ENCODE data around the gene RHBDF1.
A peak's percentile ranks its signal among the peaks of the same experiment; 100 is the strongest.

RHBDF1 gene

GRCh38 chr16:74747-75334 lies 2.4 kb upstream of the RHBDF1 start:
- DNase-seq (ENCODE audit: low spot score), result no peak

- DNase-seq (ENCODE audit: low spot score), result no peak
Measured at GRCh38 chr16:74051-74746, 1.8 kb upstream of the RHBDF1 start.

- DNase-seq (ENCODE audit: low spot score), result no peak
Measured at GRCh38 chr16:71540-72401, 660 bp downstream of the RHBDF1 start.

GRCh38 chr16:71210-71539 lies 1.3 kb downstream of the RHBDF1 start:
- DNase-seq (ENCODE audit: low spot score), result no peak

DNA sequence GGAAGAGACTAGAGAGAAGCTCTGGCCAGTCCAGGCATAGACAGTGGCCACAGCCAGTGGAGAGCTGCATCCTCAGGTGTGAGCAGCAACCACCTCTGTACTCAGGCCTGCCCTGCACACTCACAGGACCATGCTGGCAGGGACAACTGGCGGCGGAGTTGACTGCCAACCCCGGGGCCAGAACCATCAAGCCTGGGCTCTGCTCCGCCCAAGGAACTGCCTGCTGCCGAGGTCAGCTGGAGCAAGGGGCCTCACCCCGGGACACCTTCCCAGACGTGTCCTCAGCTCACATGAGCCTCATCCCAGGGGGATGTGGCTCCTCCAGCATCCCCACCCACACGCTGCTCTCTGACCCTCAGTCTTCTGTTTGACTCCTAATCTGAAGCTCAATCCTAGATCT lies 3.2 kb downstream of the RHBDF1 start:
- DNase-seq (ENCODE audit: low spot score), result no peak

- DNase-seq (ENCODE audit: low spot score), result no peak
Measured at GRCh38 chr16:67884-68789, 4.3 kb downstream of the RHBDF1 start.

DNA sequence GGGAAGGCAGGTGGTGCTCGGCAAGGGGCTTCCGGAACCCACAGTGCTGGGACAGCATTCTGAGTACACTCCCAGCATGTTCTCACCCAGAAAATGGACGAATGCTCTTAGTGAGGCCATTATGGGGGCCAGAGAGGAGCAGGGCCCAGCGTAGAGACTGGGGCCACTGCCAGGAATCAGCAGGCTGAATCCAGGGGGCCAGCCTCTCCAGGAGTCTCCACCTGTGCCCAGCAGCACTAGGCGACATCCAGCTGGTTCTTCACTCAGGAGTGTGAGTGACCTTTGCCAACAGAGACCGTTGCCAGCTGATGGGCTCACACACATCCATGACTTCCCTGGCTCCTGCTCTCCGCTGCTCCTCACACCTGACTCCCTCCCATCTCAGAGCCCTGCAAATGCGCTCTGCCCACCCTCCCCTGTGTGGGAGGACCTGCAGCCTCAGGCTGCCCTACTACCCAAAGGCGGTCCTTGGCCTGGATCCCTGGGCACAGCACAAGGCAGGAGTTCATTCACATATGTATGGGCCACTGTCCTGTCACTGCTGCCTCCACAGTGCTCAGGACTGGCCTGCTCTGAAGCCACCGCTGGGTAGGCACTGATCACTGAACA lies 5.1 kb downstream of the RHBDF1 start:
- DNase-seq (ENCODE audit: low spot score), result no peak

DNA sequence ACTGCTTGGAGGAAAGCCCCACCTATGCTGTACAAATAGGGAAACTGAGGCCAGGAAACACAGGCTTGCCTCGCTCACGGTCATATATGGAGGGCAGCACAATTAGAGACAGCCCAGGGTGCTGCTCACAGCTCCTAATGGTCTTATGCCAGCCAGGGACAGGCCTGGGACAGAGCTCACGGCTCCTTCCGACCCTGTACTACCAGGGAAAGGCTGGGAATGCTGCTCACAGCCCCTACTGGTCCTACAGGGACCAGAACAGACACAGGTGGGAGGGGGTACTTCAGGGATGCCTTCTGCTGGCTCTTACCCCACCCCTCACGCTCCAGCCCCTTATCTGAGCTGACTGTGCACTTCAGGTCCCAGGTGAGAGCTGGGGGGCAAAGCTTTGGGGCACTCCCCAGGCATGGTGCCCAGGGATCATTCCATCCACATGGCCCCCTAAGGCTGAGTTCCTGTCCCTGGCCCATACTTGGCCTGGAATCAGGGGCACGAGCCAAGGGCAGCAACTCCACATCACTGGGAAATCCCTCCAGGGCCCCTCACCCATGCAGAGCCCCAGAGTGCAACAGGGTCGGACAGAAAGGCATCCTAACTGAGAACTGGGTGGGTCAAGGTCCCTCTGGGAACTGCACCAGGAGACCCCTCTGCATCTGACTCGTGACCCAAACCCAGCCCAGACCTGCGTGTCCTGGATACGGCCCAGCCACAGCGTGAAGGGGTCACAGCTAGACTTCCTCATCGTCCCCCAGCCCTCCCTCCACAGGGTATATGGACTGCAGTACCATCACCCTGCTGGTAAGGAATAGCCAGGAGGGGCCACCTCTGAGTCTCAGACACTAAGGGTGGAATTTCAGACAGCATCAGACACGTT lies 5.9 kb downstream of the RHBDF1 start:
- no peak for DNase-seq (ENCODE audit: low spot score)

GRCh38 chr16:65745-66144 lies 6.7 kb downstream of the RHBDF1 start:
- DNase-seq (ENCODE audit: low spot score), result peak; percentile 83

- no peak for DNase-seq (ENCODE audit: low spot score)
Measured at GRCh38 chr16:64914-65255, 7.5 kb downstream of the RHBDF1 start.

GRCh38 chr16:63998-64913 lies 8.2 kb downstream of the RHBDF1 start:
- no peak for DNase-seq (ENCODE audit: low spot score)

GRCh38 chr16:63466-63865 lies 9.0 kb downstream of the RHBDF1 start:
- no peak for DNase-seq (ENCODE audit: low spot score)

GRCh38 chr16:62968-63391 lies 9.5 kb downstream of the RHBDF1 start:
- DNase-seq (ENCODE audit: low spot score), result no peak

- no peak for DNase-seq (ENCODE audit: low spot score)
Measured at GRCh38 chr16:62283-62967, 10.0 kb downstream of the RHBDF1 start.

- DNase-seq (ENCODE audit: low spot score), result no peak
Measured at GRCh38 chr16:61879-62281, 10.6 kb downstream of the RHBDF1 start.

DNA sequence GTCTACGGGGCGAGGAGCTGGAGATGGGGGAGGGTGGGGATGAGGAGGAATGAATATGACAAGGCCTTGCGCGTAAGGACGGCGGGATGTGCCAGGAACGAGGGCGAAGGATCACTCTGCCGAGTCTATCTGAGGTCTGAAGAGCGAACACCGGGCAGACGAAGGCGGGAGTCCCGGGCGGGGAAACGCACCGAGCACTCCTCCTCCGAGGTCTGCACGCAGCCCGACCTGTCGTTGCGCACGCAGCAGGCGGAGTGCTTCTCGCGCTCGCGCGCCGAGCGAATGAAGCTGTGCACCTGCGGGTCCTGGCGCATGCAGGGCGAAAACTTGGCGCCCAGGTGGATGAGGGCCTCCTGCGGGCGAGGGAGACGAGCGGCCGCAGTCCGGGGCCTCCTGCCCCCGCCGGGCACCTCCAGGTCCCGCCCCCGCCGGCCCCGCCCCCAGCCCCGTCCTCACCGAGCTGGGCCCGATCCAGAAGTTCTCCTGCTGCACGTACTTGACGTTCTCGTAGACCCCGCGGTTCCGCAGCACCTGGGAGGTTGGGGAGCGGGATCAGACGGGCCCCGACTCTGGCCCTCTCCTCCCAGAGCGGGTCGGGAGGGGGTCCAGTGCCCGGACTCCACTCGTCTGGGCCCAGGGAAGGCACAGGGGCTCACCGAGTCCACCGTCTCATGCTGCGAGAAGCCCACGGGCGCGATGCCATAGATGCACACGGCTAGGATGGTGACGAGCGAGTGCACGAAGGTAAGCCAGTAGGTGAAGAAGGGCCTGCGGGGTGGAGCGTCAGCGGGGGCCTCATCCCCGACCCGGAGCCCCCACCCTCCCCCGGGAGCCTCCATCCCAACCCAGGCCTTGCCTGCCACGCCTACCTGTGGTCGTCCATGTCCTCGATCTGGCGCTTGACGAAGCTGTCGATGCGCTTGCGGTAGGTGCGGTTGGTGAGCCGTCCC lies 11.2 kb downstream of the RHBDF1 start:
- DNase-seq (ENCODE audit: low spot score), result no peak

- no peak for DNase-seq (ENCODE audit: low spot score)
Measured at GRCh38 chr16:60166-60565, 12.3 kb downstream of the RHBDF1 start.

GRCh38 chr16:59440-60059 lies 12.9 kb downstream of the RHBDF1 start:
- DNase-seq (ENCODE audit: low spot score), result no peak
